Activated CD4-positive, alpha-beta T cell treated with anti-CD3 and anti-CD28 coated beads, Interleukin-2, amount 10 ng/mL, durations not matched to agents 7 days and 5 days (primary cell): Measurements from ENCODE around the gene ZNF652. TPM values are rescaled to one million over a fixed set of nuclear protein-coding genes. Genes with fewer than 3 reads are reported as not detected.

ENCODE experiments used
- CTCF ChIA-PET: fragments of 350-600 bp; sonication (Branson Sonifier 250); formaldehyde crosslinking; loops from one replicate; lab custom pipeline; 2021; ENCODE audit warnings: antibody characterized with exemption; lab: Charles Lee
- POLR2A ChIA-PET: fragments of 350-600 bp; sonication (Branson Sonifier 250); formaldehyde crosslinking; loops from one replicate; lab custom pipeline; 2021; ENCODE audit warnings: antibody characterized with exemption; lab: Charles Lee
- DNase-seq: peaks from one replicate; pipeline ENCODE4 v3.0.0-alpha.2; 2020
- H3K27ac Mint-ChIP-seq: one replicate; pipeline ENCODE4 v1.8.0; 2021; ENCODE audit warnings: mild to moderate bottlenecking, moderate library complexity, mixed read lengths
- H3K27me3 Mint-ChIP-seq: one replicate; pipeline ENCODE4 v1.8.0; 2021; ENCODE audit warnings: mixed read lengths
- H3K36me3 Mint-ChIP-seq: one replicate; pipeline ENCODE4 v1.8.0; 2021; ENCODE audit warnings: low read depth, mixed read lengths
- H3K4me1 Mint-ChIP-seq: one replicate; pipeline ENCODE4 v1.8.0; 2021; ENCODE audit warnings: mixed read lengths
- H3K4me3 Mint-ChIP-seq: one replicate; pipeline ENCODE4 v1.8.0; 2021; ENCODE audit warnings: mild to moderate bottlenecking, moderate library complexity, mixed read lengths
- H3K9me3 Mint-ChIP-seq: one replicate; pipeline ENCODE4 v1.8.0; 2021; ENCODE audit warnings: mixed read lengths
- total RNA-seq, 2 experiments: library from RNA; stranded (reverse); gene quantifications; one replicate each; pipeline ENCODE4 v1.2.3, GENCODE V29; 2021

ZNF652 gene
- total RNA-seq, 2 experiments from 2014 or later, result 32.1 to 36.2 TPM

GRCh38 chr17:49325980-49326379 is 36.1 kb downstream of the ZNF652 start:
- no peak for DNase-seq
- peaks cover 12% of the 10 kb centered on the region for H3K36me3 Mint-ChIP-seq
- ChIA-PET CTCF (interaction anchor here (0.6 kb wide), 3 partner anchors 25 to 762 kb away, joined by 3 read pairs; no protein-coding TSS in a partner anchor), POLR2A (no interaction called here)
- no peak overlapping the region for H3K27ac Mint-ChIP-seq
- no peaks in the 10 kb centered on the region for H3K27me3 Mint-ChIP-seq
- no peak overlapping the region for H3K4me3 Mint-ChIP-seq
- H3K9me3 Mint-ChIP-seq, result no peaks in the 10 kb centered on the region
- H3K4me1 Mint-ChIP-seq, result peaks cover 55% of the 10 kb centered on the region

DNA sequence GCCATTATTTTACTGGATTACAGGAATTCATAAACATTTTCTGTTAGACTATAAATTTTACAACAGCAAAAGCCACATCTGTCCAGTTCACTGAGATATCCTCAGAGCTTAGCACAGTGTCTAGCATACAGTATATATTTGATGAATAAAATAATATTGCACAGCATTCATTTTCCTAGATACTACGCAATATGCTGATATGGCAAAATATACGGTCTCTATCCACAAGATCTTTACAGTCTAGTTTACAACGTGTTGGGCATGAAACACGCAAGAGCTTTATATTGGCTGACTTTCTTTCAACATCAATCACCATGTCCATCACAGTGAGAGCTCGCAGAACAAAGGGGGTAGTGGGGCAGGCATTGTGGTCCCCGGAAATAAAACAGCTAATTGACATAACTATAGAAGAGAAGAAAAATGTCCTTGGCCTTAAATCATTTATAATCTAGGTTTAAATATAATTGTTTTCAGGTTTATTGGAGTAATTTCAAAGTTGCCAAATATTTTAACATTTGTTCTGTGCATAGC is 43.5 kb downstream of the ZNF652 start:
- no peak overlapping the region for H3K4me3 Mint-ChIP-seq
- CTCF ChIA-PET, result interaction anchor here (0.9 to 1.1 kb wide), 4 partner anchors 12 to 78 kb away, joined by 3 to 5 read pairs (median 3); no protein-coding TSS in a partner anchor
- H3K36me3 Mint-ChIP-seq, result peaks cover 25% of the 10 kb centered on the region
- no peak overlapping the region for H3K27ac Mint-ChIP-seq
- no peaks in the 10 kb centered on the region for H3K27me3 Mint-ChIP-seq
- POLR2A ChIA-PET, result no interaction called here
- DNase-seq, result no peak
- no peaks in the 10 kb centered on the region for H3K9me3 Mint-ChIP-seq
- peaks cover 42% of the 10 kb centered on the region for H3K4me1 Mint-ChIP-seq

DNA sequence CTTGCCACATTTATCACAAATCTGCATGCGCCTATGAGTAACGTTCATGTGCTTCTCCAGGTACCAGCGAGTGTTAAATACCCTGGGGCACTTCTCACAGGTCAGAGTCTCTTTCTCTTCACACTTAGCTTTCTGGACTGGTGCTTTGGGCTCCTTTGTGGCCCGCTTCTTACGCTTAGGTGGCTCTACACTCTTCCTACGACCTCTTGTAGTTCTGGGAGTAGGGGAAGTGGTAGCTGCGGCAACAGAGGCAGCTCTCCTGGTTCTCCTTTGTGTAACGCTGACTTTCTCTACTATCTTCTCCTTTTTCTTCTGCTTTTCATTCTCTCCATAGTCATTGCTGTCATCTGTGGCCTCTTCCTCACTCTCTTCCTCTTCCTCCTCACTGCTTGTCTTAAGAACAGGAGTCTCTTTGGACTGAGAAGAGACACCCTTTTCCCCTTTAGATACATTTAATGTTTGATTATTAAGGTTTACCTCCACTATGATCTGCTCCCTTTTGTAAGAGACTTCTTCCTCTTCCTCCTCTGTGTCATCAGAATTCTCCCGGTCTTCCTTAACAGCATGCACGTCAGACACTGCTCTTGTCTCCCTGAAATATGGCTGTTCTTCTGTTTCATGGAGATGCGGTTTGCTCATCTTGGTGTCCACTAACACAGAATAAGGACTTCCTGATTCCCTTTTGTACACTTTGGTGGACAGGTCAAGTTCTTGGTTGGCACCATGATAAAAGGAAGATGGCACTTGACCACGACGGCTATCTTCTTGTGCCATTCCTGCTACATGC is 45.0 kb downstream of the ZNF652 start:
- DNase-seq, result no peak
- Mint-ChIP-seq H3K4me1 (peaks cover 33% of the 10 kb centered on the region), H3K27ac (peak overlapping the region; percentile 22), H3K9me3 (no peaks in the 10 kb centered on the region), H3K4me3 (no peak overlapping the region), H3K27me3 (no peaks in the 10 kb centered on the region), H3K36me3 (peaks cover 26% of the 10 kb centered on the region)
- POLR2A ChIA-PET, result no interaction called here
- CTCF ChIA-PET, result interaction anchor here (0.9 to 1.3 kb wide), 6 partner anchors 18 to 240 kb away, joined by 3 to 9 read pairs (median 3); no protein-coding TSS in a partner anchor

- no peaks in the 10 kb centered on the region for H3K9me3 Mint-ChIP-seq
- H3K27me3 Mint-ChIP-seq, result no peaks in the 10 kb centered on the region
- H3K36me3 Mint-ChIP-seq, result peaks cover 30% of the 10 kb centered on the region
- no peak overlapping the region for H3K4me3 Mint-ChIP-seq
- H3K4me1 Mint-ChIP-seq, result peaks cover 33% of the 10 kb centered on the region
- POLR2A ChIA-PET, result no interaction called here
- peak overlapping the region; percentile 81 for H3K27ac Mint-ChIP-seq
- no peak for DNase-seq
- CTCF ChIA-PET, result interaction anchor here (0.9 to 3.1 kb wide), 8 partner anchors 19 to 241 kb away, joined by 3 to 11 read pairs (median 4); no protein-coding TSS in a partner anchor
Observed at GRCh38 chr17:49316258-49316570, 45.8 kb downstream of the ZNF652 start.

DNA sequence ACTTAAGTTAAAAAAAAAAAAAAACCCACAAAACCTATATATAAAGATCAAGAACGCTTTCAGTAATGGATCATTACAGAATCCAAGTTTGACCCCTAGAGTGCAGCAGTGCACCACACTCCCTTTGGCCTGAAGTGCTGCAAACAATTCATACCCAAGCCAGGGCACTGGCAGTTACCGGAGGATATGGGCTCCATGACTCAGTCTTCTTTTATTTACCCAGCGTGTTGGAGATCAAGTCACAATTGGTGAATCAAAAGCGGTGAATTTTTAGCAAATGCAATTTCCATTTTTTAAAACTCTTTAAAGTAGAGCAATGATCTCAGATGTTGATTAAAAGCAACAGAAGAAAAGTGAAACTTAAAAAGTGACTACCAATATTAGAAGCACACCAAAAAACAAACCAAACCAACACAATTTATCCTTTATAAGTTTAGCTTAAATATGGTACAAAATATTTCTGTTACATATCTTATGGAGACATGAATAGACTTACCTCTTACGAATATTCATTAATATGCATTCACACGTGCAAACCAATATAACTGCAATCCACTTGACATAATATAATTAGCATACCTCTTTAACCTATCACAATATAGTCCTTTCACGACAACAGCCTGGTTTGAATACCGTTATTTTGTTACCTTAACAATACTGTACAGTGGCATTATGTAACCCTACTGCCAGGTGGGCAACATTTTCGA is 46.3 kb downstream of the ZNF652 start:
- Mint-ChIP-seq H3K4me3 (peak overlapping the region; percentile 48), H3K9me3 (no peaks in the 10 kb centered on the region), H3K4me1 (peaks cover 30% of the 10 kb centered on the region), H3K36me3 (peaks cover 31% of the 10 kb centered on the region), H3K27me3 (no peaks in the 10 kb centered on the region), H3K27ac (peak overlapping the region; percentile 81)
- ChIA-PET POLR2A (no interaction called here), CTCF (interaction anchor here (0.7 to 3.1 kb wide), 11 partner anchors 13 to 306 kb away, joined by 3 to 11 read pairs (median 4); no protein-coding TSS in a partner anchor)
- peak; percentile 86 for DNase-seq

DNA sequence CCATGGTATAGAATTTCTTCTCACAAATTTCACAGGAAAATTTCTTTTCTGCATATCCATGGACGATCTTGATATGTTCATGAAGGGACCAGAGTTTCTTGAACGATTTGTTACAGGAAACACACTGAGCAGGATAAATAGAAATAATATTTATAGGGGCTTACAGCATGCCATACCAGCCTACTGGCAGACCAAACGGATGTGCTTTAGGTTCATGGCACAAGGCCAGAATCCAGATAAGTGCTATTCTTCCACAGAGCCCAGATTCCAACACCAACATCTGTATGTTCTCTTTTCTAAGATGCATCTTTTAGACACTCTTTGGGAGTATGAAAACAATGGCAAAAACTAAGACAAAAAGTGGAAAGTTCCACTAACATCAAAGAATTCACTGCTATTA is 49.3 kb downstream of the ZNF652 start:
- Mint-ChIP-seq H3K27ac (no peak overlapping the region), H3K4me3 (no peak overlapping the region), H3K9me3 (no peaks in the 10 kb centered on the region), H3K36me3 (peaks cover 33% of the 10 kb centered on the region), H3K27me3 (no peaks in the 10 kb centered on the region), H3K4me1 (peaks cover 23% of the 10 kb centered on the region)
- ChIA-PET POLR2A (no interaction called here), CTCF (no interaction called here)
- DNase-seq, result no peak

GRCh38 chr17:49299996-49300395 is 62.1 kb downstream of the ZNF652 start:
- H3K4me1 Mint-ChIP-seq, result no peaks in the 10 kb centered on the region
- no peaks in the 10 kb centered on the region for H3K27me3 Mint-ChIP-seq
- no peak for DNase-seq
- H3K36me3 Mint-ChIP-seq, result peaks cover 16% of the 10 kb centered on the region
- H3K9me3 Mint-ChIP-seq, result no peaks in the 10 kb centered on the region
- no peak overlapping the region for H3K27ac Mint-ChIP-seq
- CTCF ChIA-PET, result interaction anchor here (0.8 to 1.1 kb wide), 3 partner anchors 8 to 409 kb away, joined by 3 to 4 read pairs (median 3); no protein-coding TSS in a partner anchor
- H3K4me3 Mint-ChIP-seq, result no peak overlapping the region
- POLR2A ChIA-PET, result no interaction called here

DNA sequence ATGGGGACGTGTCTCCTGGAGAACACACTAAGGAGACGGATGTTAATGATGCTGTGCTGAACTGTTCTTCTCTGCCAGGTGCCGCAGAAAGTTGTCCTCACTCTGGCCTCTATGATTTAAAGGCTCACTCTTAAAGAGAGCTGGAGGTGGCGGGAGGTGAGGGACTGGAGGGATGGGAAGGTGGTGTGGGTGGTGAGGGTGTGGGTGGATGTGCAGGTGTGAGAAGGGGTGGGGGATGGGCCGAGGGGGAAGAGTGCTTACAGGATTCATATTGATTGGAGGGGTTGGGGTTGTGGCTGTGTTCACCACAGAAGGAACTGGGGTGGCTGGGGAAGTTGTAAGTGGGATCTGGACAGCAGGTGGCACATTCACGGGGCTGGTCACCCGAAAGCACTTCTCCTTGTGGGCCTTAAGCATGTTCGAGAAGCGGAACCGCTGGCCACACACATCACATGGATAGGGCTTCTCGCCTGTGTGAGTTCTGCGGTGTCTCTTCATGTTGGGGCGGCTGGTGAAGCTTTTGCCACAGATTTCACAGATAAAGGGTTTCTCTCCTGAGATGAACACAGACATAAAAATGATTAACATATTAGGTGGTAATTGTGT is 63.6 kb downstream of the ZNF652 start:
- Mint-ChIP-seq H3K4me3 (no peak overlapping the region), H3K27ac (no peak overlapping the region), H3K36me3 (peaks cover 13% of the 10 kb centered on the region), H3K4me1 (no peaks in the 10 kb centered on the region), H3K27me3 (no peaks in the 10 kb centered on the region), H3K9me3 (no peaks in the 10 kb centered on the region)
- POLR2A ChIA-PET, result interaction anchor here (0.6 kb wide), 1 partner anchor 27 kb away, joined by 3 read pairs; no protein-coding TSS in a partner anchor
- no peak for DNase-seq
- CTCF ChIA-PET, result no interaction called here

GRCh38 chr17:49297141-49297540 is 64.9 kb downstream of the ZNF652 start:
- no peaks in the 10 kb centered on the region for H3K9me3 Mint-ChIP-seq
- no peak for DNase-seq
- no peaks in the 10 kb centered on the region for H3K4me1 Mint-ChIP-seq
- no peaks in the 10 kb centered on the region for H3K27me3 Mint-ChIP-seq
- H3K27ac Mint-ChIP-seq, result no peak overlapping the region
- ChIA-PET POLR2A (interaction anchor here (0.6 to 0.7 kb wide), 2 partner anchors 111 to 150 kb away, joined by 3 to 4 read pairs; no protein-coding TSS in a partner anchor), CTCF (no interaction called here)
- no peak overlapping the region for H3K4me3 Mint-ChIP-seq
- peaks cover 15% of the 10 kb centered on the region for H3K36me3 Mint-ChIP-seq

DNA sequence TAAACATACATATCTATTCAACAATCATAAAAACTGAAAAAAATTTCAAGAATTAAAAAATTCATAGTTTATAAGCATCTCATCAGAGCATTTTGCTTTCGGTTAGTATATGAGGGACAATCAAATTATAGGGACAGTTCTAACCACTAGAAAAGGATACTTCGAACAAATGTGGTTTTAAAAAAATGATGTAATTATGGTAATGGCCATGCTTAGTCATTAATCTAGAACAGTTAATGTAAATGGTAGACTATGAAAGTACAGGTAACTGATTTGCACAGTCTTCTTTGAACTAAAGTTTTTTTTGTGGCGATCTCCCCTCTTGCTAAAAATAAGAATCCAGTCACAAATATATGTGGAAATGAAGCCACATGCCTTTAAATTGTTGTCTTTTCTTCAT is 67.9 kb downstream of the ZNF652 start:
- POLR2A ChIA-PET, result no interaction called here
- CTCF ChIA-PET, result no interaction called here
- DNase-seq, result no peak
- Mint-ChIP-seq H3K4me3 (no peak overlapping the region), H3K27me3 (no peaks in the 10 kb centered on the region), H3K27ac (no peak overlapping the region), H3K9me3 (no peaks in the 10 kb centered on the region), H3K36me3 (peaks cover 17% of the 10 kb centered on the region), H3K4me1 (no peaks in the 10 kb centered on the region)

DNA sequence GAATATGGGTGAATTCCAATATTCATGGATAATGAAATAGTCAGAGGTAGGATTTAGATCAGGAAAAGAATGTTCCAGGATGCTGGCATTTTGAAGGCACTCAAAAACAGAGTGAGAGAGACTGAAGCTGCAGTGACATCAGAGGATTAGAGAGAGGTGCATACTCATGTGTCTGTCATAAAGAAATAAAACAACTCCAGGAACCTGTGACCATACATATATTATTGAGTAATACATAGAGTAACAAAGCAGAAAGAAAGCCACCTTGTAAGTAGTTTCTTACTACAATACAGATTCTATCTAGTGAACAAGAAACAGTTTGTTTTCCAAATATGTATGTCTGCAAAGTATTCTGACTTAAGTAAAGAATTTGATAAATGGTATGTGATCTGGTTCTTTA is 69.1 kb downstream of the ZNF652 start:
- no peak overlapping the region for H3K4me3 Mint-ChIP-seq
- H3K36me3 Mint-ChIP-seq, result peaks cover 9% of the 10 kb centered on the region
- H3K4me1 Mint-ChIP-seq, result no peaks in the 10 kb centered on the region
- no peak overlapping the region for H3K27ac Mint-ChIP-seq
- DNase-seq, result no peak
- ChIA-PET CTCF (no interaction called here), POLR2A (no interaction called here)
- no peaks in the 10 kb centered on the region for H3K9me3 Mint-ChIP-seq
- no peaks in the 10 kb centered on the region for H3K27me3 Mint-ChIP-seq

- H3K9me3 Mint-ChIP-seq, result no peaks in the 10 kb centered on the region
- CTCF ChIA-PET, result interaction anchor here (1.0 to 1.6 kb wide), 3 partner anchors 8 to 14 kb away, joined by 3 to 4 read pairs (median 3); no protein-coding TSS in a partner anchor
- no peaks in the 10 kb centered on the region for H3K27me3 Mint-ChIP-seq
- no peaks in the 10 kb centered on the region for H3K4me1 Mint-ChIP-seq
- no peak overlapping the region for H3K27ac Mint-ChIP-seq
- H3K36me3 Mint-ChIP-seq, result peaks cover 9% of the 10 kb centered on the region
- POLR2A ChIA-PET, result no interaction called here
- no peak overlapping the region for H3K4me3 Mint-ChIP-seq
- no peak for DNase-seq
Observed at GRCh38 chr17:49291929-49292328, 70.1 kb downstream of the ZNF652 start.
